Epidermal melanocyte (primary cell): ENCODE measurements around the gene MAF.

Experiments used
- DNase-seq: peaks from one replicate; pipeline ENCODE4 v3.0.0; 2011; ENCODE audit warnings: low spot score; ENCODE audit not compliant: insufficient read length

Gene MAF

DNA sequence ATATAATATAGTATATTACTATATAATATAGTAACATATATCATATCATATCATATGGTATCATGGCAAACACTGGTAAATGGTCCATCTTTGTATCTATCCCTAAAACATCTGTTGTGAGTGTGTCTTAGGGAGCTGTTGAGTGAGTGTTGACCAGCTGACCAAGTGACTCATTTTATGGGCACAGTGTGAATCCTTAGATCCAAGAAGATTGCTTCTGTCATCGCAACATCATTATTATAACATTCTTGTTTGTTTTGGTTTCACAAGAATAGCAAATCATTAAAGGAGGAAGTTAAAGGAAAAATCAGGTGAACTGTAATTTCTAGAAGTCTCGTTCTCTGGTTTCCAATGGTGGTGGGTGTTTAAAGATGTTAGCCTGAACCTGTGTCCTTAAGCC is 11.7 kb upstream of the MAF start:
- no peak for DNase-seq

GRCh38 chr16:79610771-79611170 is 10.2 kb upstream of the MAF start:
- DNase-seq = no peak

GRCh38 chr16:79609861-79610260 is 9.3 kb upstream of the MAF start:
- no peak for DNase-seq

DNA sequence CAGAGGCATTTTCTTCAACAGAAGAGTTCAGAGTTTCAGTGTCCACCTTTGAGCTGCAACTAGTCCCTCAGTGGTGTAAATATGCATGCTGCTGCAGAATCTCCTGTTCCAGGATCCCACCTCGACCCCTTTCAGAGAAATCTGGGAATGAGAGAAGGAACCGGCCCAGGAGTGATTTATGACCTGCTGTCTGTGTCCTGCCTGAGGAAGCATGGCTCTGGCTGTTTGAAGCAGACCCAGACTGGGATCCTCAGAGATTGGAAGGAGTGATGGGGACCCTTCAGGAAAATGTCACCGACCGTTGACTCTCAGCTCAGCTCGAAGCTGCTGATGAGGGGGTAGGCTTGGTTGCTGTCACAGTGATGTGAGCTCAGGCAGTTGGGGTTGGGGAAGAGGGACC is 8.4 kb upstream of the MAF start:
- no peak for DNase-seq

DNA sequence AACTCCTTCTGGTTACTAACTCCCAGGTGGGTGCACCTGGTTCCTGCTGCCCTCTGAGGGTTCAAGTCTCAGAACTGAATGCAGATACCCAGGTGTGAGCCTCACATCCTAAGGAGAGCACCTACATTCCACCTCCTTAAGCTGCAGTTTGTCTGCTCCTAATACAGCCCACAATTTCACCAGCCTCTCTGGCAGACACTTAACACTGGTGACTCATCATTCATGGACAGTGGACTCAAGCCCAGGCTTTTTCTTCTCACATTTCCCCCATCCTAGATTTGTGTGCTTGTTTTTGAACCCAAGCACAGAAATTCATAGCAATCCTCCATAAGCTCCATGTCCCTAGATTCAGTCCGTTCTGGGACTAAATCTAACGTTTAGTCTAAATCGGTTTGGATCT is 7.0 kb upstream of the MAF start:
- DNase-seq = no peak

DNA sequence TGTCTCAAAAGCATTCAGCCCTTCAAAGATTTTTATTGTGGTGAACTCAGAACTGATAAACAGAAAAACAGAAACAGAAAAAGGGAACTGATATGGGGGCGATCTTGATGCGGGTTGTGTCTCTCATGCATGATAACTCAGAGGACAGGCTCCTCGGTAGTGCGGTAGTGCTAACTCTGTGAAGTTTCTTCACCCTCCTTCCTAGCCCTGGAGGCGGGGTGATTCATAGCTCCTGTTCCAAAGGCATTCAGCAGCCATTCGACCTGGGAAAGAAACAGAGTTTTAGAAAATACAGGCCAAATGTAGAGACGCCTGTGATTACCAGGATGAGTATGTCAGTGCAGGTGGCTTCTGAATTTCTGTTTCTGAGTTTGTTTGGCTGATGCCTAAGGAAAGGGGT is 5.5 kb upstream of the MAF start:
- no peak for DNase-seq

DNA sequence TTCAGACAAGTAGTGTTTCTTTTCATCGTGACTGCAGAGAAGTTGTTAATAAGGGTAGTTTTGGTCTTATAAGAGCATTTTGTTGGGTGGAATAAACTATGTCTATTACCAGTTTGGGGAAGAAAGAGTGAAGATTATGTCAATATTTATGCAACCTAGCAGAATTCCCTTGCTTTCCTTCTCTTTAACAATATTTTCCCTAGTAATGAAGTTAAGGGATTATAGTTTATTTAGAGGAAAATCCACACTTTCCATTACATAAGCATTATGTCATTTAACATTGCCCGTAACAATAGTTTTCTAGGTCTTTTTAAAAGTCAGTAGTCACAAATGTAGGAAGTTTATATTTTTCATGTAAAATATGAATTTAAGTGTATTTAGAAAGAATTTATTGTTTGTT is 2.5 kb upstream of the MAF start:
- DNase-seq = no peak

- no peak for DNase-seq
Observed at GRCh38 chr16:79602628-79603014, 2.1 kb upstream of the MAF start.

GRCh38 chr16:79601931-79602627 is 1.5 kb upstream of the MAF start:
- peak; percentile 68 for DNase-seq

- no peak for DNase-seq
Observed at GRCh38 chr16:79601092-79601930, 774 bp upstream of the MAF start.

GRCh38 chr16:79599837-79600637 is 500 bp downstream of the MAF start:
- DNase-seq = no peak

DNA sequence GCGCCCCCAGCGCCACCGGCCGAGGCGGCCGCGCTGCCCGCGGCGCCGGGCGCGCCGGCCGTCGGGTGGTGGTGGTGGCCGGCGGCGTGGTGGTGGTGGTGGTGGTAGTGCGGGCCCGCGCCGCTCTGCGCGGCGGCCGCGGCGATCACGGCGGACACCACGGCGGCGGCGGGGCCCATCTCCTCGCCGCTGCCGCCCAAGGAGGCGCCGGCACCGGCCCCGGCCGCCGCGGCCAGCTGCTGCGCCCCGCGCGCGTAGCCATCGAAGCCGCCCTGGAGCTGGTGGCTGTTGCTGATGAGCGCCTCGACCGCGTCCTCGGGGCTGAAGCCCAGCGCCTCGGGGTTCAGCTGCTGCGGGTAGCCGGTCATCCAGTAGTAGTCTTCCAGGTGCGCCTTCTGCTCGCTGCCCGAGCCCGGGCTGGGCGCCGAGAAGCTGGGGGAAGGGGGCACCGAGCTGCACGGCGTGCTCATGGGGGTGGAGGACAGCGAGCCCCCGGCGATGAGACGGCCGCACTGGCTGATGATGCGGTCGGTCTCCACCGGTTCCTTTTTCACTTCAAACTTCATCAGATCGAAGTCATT is 1.2 kb downstream of the MAF start:
- no peak for DNase-seq

GRCh38 chr16:79598348-79599181 is 2.0 kb downstream of the MAF start:
- no peak for DNase-seq

GRCh38 chr16:79598063-79598347 is 2.5 kb downstream of the MAF start:
- DNase-seq = no peak

DNA sequence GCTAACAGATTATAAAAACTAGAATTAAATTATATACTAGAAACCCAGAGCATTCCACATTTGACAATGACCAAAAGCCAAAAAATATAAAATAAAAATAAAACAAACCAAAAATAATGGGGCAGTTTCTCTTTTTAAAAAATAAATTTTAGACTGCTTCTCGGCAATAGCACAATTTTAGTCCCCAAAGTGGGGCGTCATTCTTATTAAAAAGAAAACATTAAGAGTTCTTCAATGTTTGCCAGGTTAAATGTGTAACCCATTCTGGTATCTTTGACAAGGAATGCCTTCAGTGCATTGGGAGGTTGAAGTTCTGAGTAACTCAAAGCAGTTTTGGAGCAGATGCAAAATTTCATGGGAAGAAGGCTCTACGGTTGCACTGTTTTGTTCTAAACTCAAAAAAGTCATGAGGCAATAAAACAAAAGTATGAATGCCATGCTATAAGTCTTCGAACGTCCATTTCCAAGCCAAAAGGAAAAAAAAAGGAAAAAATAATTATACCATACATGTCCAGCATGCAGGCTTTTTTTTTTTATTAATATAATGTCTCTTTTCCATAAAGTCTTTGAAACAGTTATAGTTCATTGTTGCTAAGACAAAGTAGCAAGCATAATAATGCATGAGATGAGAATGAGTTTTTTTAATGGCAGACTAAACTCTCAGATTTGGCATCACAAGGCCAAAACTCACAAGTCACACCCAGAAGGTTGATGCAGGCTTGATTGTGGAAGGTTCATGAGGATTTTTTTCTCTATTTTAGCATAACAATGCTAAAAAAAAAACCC is 3.1 kb downstream of the MAF start:
- DNase-seq = no peak

DNA sequence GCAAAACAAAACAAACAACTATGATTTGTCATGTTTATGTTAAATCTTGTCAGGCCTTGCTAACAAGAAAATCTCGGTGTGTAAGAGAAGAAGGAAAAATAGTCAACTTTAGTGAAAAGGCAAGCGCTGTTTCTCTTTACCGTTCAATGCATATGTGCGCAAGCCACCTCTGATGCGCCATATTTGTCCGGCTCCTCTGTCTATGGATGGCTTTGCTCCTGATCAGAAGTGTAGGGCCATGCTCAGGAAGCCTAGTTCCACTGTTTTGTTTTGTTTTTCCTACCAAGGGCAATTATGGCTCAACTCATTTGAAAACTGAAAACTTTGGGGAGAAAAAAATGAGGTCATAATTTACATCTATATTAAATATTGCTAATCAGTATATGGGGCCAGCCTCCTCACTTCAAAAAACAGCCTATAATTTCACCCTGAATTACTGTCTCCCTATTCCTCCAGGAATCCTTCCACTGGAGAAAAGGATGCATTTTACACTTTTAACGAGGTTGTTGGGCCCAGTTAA is 4.5 kb downstream of the MAF start:
- no peak for DNase-seq

DNA sequence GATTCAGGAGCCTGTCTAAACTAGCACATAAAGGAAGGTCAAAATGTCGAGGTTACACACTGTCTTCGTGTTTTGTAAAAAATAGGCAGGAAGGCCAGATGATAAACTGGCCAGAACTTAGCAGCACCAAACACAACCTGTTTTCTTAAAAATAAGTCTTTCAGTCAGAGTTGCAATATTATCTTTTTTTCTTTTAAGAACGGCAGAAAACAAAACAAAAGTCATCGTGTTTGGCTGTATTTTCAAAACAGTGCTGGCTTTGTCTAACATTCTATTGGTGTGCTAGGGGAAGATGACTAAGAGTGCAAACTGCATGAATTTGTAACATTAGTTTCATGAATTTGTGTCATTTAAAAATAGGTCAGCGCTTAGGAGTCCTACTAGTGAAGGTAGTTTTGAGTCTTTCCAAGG is 5.3 kb downstream of the MAF start:
- no peak for DNase-seq

GRCh38 chr16:79593754-79594153 is 6.8 kb downstream of the MAF start:
- DNase-seq = no peak

GRCh38 chr16:79593074-79593531 is 7.4 kb downstream of the MAF start:
- DNase-seq = no peak

DNA sequence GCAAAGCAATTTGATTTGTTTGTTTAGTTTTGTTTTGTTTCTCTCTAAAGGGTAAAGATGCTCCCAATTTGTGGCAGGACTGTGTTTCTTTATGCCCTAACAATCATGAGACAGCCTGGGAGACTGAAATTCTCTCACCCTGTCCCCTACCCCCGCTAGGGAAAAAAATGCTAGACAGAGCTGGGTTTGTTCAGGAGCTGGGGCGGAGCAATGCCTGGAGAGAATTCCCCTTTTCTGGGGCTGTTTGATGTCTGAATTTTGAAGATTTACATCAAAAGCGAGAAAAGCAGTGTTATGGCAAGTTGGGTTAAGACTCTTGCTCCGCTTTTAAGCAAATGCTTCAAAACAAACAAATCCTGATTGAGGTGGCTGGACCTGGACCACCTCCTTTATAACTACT is 8.4 kb downstream of the MAF start:
- peak; percentile 77 for DNase-seq
